Activated naive CD4-positive, alpha-beta T cell treated with anti-CD3 and anti-CD28 coated beads, Interleukin-2, amount 50 U/mL, for 72 hours (primary cell): ENCODE data around the gene LDB2. TPM values are rescaled to one million over a fixed set of nuclear protein-coding genes. Genes with fewer than 3 reads are reported as not detected.

ENCODE experiments used
- ATAC-seq, 2 donors: fragments of 150-1000 bp; cut with Tn5 transposase; 2 replicates each; pipeline ENCODE4 v1.10.0; 2021; ENCODE audit warnings: mild to moderate bottlenecking in 2 of 2, moderate library complexity in 2 of 2
- DNase-seq, 2 donors: peaks; one replicate each; pipeline ENCODE4 v3.0.0; 2021 to 2022; ENCODE audit warnings: low spot score in 2 of 2
- H3K27ac Mint-ChIP-seq, 2 donors: one replicate each; pipeline ENCODE4 v1.8.0; 2022; ENCODE audit warnings: mild to moderate bottlenecking in 2 of 2, mixed read lengths in 2 of 2
- H3K36me3 Mint-ChIP-seq, 2 donors: one replicate each; pipeline ENCODE4 v1.8.0; 2022; ENCODE audit warnings: mixed read lengths in 2 of 2
- H3K9me3 Mint-ChIP-seq, 2 donors: one replicate each; pipeline ENCODE4 v1.8.0; 2022; ENCODE audit warnings: mixed read lengths in 2 of 2
- total RNA-seq, 2 donors: library from RNA; stranded (reverse); gene quantifications; one replicate each; pipeline ENCODE4 v1.2.3, GENCODE V29; 2022

The LDB2 gene
- total RNA-seq, 2 donors from 2014 or later, result not detected

- DNase-seq (no peak), ATAC-seq (no peak)
- no peak overlapping the region for H3K27ac Mint-ChIP-seq
- H3K9me3 Mint-ChIP-seq, result peaks cover 0 to 6% of the 10 kb centered on the region in 2 donors
- H3K36me3 Mint-ChIP-seq, result no peaks in the 10 kb centered on the region
Measured at GRCh38 chr4:16706251-16706650, 192.2 kb downstream of the LDB2 start.

GRCh38 chr4:16705341-16705740 lies 193.1 kb downstream of the LDB2 start:
- Mint-ChIP-seq H3K9me3 (peaks cover 0 to 6% of the 10 kb centered on the region in 2 donors), H3K36me3 (no peaks in the 10 kb centered on the region), H3K27ac (no peak overlapping the region)
- DNase-seq (no peak), ATAC-seq (no peak)

DNA sequence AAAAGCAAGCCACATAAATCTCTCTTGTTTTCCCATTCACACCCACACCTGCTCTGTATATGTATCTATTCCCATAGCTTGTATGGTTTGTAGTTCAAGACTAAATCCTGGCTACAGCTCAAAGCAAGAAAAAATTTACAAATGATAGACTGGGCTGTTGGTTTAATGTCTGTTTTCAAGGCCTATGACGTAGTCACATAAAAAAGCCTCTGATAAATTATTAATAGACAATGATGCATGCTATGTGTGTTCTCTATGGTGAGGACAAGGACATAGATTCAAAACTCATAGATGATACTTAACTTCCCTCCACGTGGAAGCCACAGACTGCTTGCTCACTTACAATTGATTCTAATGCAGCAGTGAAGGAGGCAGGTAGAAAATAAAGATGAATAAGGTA lies 194.0 kb downstream of the LDB2 start:
- no peak for ATAC-seq
- DNase-seq, result no peak
- H3K27ac Mint-ChIP-seq, result no peak overlapping the region

DNA sequence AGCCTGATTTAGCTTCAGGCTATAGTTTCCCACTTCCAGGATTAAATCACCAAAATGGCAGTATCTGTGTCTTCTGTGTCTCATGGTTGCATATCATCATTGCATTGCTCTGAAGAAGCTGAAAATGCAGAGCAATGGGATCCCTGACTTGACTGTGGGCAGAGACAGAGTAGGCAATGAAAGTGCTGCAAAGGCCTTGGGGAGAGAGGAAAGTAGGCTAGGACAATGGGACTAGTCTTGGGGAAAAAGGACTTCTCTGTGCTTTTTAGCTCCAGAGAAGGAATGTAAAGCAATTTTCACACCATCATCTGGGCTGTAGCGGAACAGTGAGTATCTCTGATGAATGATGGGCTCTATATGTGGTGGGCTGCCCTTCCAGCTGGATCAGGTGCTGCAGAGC lies 202.5 kb downstream of the LDB2 start:
- DNase-seq (no peak), ATAC-seq (no peak)
- no peak overlapping the region for H3K27ac Mint-ChIP-seq
- no peaks in the 10 kb centered on the region for H3K36me3 Mint-ChIP-seq
- peaks cover 0 to 3% of the 10 kb centered on the region in 2 donors for H3K9me3 Mint-ChIP-seq

More for the DNA sequence above, 194.0 kb downstream of the LDB2 start:
- no peaks in the 10 kb centered on the region for H3K36me3 Mint-ChIP-seq
- H3K9me3 Mint-ChIP-seq, result peaks cover 0 to 6% of the 10 kb centered on the region in 2 donors

- H3K27ac Mint-ChIP-seq, result no peak overlapping the region
- no peaks in the 10 kb centered on the region for H3K36me3 Mint-ChIP-seq
- peaks cover 0 to 3% of the 10 kb centered on the region in 2 donors for H3K9me3 Mint-ChIP-seq
- ATAC-seq, result no peak
- no peak for DNase-seq
Measured at GRCh38 chr4:16694884-16695276, 203.6 kb downstream of the LDB2 start.

DNA sequence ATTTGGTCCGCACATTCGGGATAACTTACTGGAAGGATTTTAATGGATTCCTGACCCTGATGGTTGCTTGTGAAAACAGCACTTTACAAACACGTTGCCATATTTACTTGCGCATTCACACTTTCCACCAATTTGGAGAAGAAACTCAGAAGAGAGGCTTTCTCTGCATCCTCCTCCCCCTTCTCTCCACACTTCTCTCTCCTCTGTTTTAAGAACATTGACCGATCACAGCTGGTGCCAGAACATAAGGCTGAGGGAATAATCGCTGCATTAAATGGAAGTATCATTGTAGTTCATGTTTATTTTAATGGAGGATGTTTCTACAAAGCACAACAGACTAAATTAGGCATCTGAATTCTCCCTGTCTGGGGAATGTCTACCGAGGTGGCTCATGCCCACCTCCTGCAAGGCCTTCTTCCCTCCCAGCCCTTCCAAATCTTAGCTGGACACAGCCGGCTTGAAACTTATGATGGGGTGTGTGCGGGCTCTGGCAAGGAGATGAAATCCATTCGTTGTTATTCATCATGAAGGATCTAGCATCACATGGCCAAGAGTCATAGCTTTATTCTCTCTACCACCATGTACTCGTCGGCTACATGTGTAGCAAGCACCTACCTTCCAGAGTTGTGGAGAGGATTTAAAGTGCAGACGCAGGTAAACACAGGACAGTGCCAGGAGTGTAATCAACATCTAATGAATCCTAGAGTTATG lies 204.1 kb downstream of the LDB2 start:
- ATAC-seq, result no peak

GRCh38 chr4:16693641-16694040 lies 204.8 kb downstream of the LDB2 start:
- Mint-ChIP-seq H3K27ac (no peak overlapping the region), H3K9me3 (peaks cover 0 to 3% of the 10 kb centered on the region in 2 donors), H3K36me3 (no peaks in the 10 kb centered on the region)
- no peak for DNase-seq
- ATAC-seq, result no peak

More for the DNA sequence above, 204.1 kb downstream of the LDB2 start:
- peaks cover 0 to 3% of the 10 kb centered on the region in 2 donors for H3K9me3 Mint-ChIP-seq
- no peak overlapping the region for H3K27ac Mint-ChIP-seq
- no peak for DNase-seq
- H3K36me3 Mint-ChIP-seq, result no peaks in the 10 kb centered on the region

- DNase-seq (no peak), ATAC-seq (no peak)
- H3K27ac Mint-ChIP-seq, result no peak overlapping the region
- peaks cover 0 to 3% of the 10 kb centered on the region in 2 donors for H3K9me3 Mint-ChIP-seq
- H3K36me3 Mint-ChIP-seq, result no peaks in the 10 kb centered on the region
Measured at GRCh38 chr4:16692961-16693506, 205.4 kb downstream of the LDB2 start.

- no peak for DNase-seq
- Mint-ChIP-seq H3K27ac (no peak overlapping the region), H3K36me3 (no peaks in the 10 kb centered on the region), H3K9me3 (peaks cover 0 to 2% of the 10 kb centered on the region in 2 donors)
- ATAC-seq, result no peak
Measured at GRCh38 chr4:16692524-16692923, 205.9 kb downstream of the LDB2 start.

DNA sequence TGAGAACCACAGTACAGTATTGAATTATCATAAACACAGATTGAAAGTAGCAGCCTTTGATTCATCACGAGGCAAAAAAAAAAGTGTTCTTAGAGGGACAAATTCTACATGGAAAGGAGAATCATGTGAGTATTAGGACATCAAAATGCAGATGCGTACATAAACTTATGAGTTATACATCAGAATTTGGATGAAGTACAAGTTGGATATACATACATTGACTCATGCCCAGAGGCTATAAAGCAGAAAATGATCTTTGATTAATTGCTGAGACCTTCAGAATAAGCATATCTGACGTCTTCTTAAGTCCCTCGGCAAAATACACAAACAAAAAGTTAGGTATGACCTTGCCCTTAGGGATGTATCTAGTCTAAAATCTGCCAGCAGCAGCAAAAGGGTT lies 206.4 kb downstream of the LDB2 start:
- DNase-seq (no peak), ATAC-seq (no peak)
- Mint-ChIP-seq H3K36me3 (no peaks in the 10 kb centered on the region), H3K9me3 (no peaks in the 10 kb centered on the region), H3K27ac (no peak overlapping the region)

DNA sequence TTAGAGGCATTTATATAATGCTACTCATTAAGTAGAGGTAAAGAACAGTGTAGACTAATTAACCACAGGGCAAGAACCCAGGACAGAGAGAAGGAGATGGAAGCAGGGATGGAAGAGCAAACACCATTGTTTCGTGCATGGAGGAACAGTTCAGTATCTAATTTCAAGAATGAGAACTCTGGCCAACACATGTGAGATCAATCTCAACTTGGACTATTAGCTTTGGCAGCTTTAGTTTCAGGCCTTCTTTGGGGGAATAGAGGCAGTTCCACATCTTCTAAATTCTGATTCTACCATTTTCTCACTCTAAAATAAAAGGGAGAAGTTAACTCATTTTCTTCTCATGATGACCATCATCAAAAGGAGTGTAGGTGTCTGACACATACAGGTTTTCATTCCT lies 207.0 kb downstream of the LDB2 start:
- no peak for ATAC-seq
- Mint-ChIP-seq H3K36me3 (no peaks in the 10 kb centered on the region), H3K27ac (no peak overlapping the region), H3K9me3 (no peaks in the 10 kb centered on the region)
- DNase-seq, result no peak

GRCh38 chr4:16687845-16688244 lies 210.6 kb downstream of the LDB2 start:
- no peaks in the 10 kb centered on the region for H3K36me3 Mint-ChIP-seq
- no peaks in the 10 kb centered on the region for H3K9me3 Mint-ChIP-seq
- H3K27ac Mint-ChIP-seq, result no peak overlapping the region
- ATAC-seq (no peak), DNase-seq (no peak)

- Mint-ChIP-seq H3K36me3 (no peaks in the 10 kb centered on the region), H3K9me3 (no peaks in the 10 kb centered on the region), H3K27ac (no peak overlapping the region)
- ATAC-seq, result no peak
- no peak for DNase-seq
Measured at GRCh38 chr4:16687011-16687410, 211.4 kb downstream of the LDB2 start.

- no peak for DNase-seq
- Mint-ChIP-seq H3K27ac (no peak overlapping the region), H3K36me3 (no peaks in the 10 kb centered on the region), H3K9me3 (no peaks in the 10 kb centered on the region)
- ATAC-seq, result no peak
Measured at GRCh38 chr4:16686195-16686594, 212.2 kb downstream of the LDB2 start.

DNA sequence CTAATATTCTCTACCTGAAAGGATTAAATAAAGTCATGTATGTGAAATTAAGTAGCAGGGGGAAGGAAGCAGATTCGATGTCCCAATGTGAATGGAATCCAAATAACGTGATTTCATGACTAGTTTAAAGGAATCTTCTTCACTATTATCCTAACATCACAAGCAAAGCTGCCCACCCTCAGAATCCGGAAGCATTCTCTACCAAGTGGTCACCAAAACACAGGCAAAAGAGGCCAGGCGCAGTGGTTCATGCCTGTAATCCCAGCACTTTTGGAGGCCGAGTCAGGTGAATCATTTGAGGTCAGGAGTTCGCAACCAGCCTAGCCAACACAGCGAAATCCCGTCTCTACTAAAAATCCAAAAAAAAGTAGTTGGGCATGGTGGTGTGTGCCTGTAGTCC lies 212.9 kb downstream of the LDB2 start:
- ATAC-seq (no peak), DNase-seq (no peak)
- H3K27ac Mint-ChIP-seq, result no peak overlapping the region
- H3K9me3 Mint-ChIP-seq, result no peaks in the 10 kb centered on the region
- H3K36me3 Mint-ChIP-seq, result no peaks in the 10 kb centered on the region

- DNase-seq (no peak), ATAC-seq (no peak)
- Mint-ChIP-seq H3K27ac (no peak overlapping the region), H3K9me3 (no peaks in the 10 kb centered on the region), H3K36me3 (no peaks in the 10 kb centered on the region)
Measured at GRCh38 chr4:16684935-16685334, 213.5 kb downstream of the LDB2 start.

DNA sequence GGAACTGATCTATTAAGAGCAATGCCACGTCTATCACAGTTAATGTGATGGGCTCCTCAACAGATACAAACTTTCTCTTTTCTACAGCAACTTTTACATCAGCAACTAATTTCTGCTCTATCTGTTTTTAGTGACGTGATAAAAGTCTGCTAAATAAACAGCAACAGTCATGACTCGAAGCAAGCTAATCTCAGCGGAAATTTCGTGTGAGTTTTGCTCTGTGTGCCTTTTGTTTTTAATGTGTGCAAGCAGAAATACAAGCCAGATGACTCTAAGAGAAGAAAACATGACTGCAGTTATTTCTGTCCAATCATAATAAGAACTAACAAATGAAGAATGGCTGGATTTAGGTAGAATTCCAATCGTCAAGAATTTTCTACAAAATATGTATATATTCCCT lies 214.3 kb downstream of the LDB2 start:
- H3K27ac Mint-ChIP-seq, result no peak overlapping the region
- no peaks in the 10 kb centered on the region for H3K36me3 Mint-ChIP-seq
- H3K9me3 Mint-ChIP-seq, result no peaks in the 10 kb centered on the region
- ATAC-seq (no peak), DNase-seq (no peak)

DNA sequence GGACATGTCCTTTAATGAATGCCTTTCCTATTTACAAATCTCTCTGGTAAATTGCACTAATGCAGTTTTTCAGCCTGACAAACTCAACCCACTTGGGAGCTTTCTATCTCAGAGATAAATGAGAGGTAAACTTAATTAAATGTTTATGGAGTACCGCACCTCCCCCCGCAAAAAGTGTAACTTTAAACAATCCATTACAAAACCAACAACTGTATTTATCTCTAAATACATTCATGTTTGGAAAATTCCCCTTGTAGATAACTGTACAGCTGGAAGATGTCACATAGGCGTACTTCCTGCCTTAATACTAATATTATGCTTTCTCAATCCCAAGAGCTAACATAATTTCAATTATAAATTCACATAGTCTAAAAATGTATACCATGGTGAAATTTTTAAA lies 215.5 kb downstream of the LDB2 start:
- ATAC-seq, result no peak
- DNase-seq, result no peak
- Mint-ChIP-seq H3K36me3 (no peaks in the 10 kb centered on the region), H3K9me3 (no peaks in the 10 kb centered on the region), H3K27ac (no peak overlapping the region)
